Measurements from ENCODE around the gene SPRY1. TPM values are rescaled to one million over a fixed set of nuclear protein-coding genes. Genes with fewer than 3 reads are reported as not detected.
A peak's percentile ranks its signal among the peaks of the same experiment; 100 is the strongest.

SPRY1 gene
- polyA plus RNA-seq, 2 of the 4 experiments (the other 2 are of a cell fraction), result 0.54 to 2.1 TPM

DNA sequence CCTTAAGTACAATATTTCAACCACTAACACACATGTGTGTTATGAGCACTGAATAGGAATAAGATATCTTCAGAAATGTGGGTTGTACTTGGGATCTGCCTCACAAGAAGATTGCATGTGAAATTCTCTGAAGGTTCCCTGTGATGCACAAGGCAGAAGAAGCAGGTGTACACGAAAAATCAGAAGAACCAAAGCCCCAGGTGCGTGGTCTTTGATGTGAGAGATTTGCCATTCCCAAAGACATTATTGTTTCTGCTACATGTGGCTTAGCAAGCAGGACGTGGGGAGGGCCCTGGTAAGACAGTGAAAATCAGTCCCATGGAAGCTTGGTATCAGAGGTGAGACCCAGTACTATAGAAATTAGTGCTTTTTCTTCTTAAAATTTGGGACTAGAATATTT lies 13.0 kb upstream of the SPRY1 start:
- 47% methylated on average over 3 of the region's 3 CpGs for WGBS (ENCODE audit: missing lambda C conversion rate)
- no peak for ATAC-seq
- Histone ChIP-seq H3K4me2 (no peak overlapping the region), H3K4me1 (no peaks in the 10 kb centered on the region), H3K9me3 (no peaks in the 10 kb centered on the region), H3K27ac (no peak overlapping the region), H3K4me3 (no peak overlapping the region)
- no peak for DNase-seq (ENCODE audit: low read depth in 1 of 2, low spot score in 1 of 2)
- ChIA-PET CTCF (interaction anchor here (0.8 kb wide), 1 partner anchor 37 kb away, joined by 3 read pairs; no protein-coding TSS in a partner anchor), POLR2A (no interaction called here)
- TF ChIP-seq GATA3 (IDR thresholded peaks at IDR 0.05; ENCODE audit: borderline replicate concordance), result no peak
- TF ChIP-seq, protein P1, sequence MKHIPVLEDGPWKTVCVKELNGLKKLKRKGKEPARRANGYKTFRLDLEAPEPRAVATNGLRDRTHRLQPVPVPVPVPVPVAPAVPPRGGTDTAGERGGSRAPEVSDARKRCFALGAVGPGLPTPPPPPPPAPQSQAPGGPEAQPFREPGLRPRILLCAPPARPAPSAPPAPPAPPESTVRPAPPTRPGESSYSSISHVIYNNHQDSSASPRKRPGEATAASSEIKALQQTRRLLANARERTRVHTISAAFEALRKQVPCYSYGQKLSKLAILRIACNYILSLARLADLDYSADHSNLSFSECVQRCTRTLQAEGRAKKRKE (CRISPR knock-in tag; IDR thresholded peaks at IDR 0.05; ENCODE audit: low read depth), result no peak
- no peak for TF ChIP-seq MYC (IDR thresholded peaks at IDR 0.05; ENCODE audit: borderline replicate concordance, low read length)
- no peak for TF ChIP-seq NR3C1 (IDR thresholded peaks at IDR 0.05)
- no peak for TF ChIP-seq HOXA7 (CRISPR knock-in tag; IDR thresholded peaks at IDR 0.05)
- no peak for TF ChIP-seq POLR2A (IDR thresholded peaks at IDR 0.05; ENCODE audit: low read length)
- TF ChIP-seq RAD21 (conservative IDR thresholded peaks at IDR 0.05 in 1 of 2, IDR thresholded peaks at IDR 0.05 in 1 of 2), result no peak
- TF ChIP-seq, protein P2, sequence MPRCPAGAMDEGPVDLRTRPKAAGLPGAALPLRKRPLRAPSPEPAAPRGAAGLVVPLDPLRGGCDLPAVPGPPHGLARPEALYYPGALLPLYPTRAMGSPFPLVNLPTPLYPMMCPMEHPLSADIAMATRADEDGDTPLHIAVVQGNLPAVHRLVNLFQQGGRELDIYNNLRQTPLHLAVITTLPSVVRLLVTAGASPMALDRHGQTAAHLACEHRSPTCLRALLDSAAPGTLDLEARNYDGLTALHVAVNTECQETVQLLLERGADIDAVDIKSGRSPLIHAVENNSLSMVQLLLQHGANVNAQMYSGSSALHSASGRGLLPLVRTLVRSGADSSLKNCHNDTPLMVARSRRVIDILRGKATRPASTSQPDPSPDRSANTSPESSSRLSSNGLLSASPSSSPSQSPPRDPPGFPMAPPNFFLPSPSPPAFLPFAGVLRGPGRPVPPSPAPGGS (IDR thresholded peaks at IDR 0.05), result no peak
- TF ChIP-seq HEYL (CRISPR knock-in tag; IDR thresholded peaks at IDR 0.05), result no peak
- no peak for TF ChIP-seq RARB (CRISPR knock-in tag; IDR thresholded peaks at IDR 0.05)
- no peak for TF ChIP-seq ELK1 (IDR thresholded peaks at IDR 0.05; ENCODE audit: low read depth, low read length)
- TF ChIP-seq HOXB5 (CRISPR knock-in tag; IDR thresholded peaks at IDR 0.05), result no peak
- FAIRE-seq, result no peak

DNA sequence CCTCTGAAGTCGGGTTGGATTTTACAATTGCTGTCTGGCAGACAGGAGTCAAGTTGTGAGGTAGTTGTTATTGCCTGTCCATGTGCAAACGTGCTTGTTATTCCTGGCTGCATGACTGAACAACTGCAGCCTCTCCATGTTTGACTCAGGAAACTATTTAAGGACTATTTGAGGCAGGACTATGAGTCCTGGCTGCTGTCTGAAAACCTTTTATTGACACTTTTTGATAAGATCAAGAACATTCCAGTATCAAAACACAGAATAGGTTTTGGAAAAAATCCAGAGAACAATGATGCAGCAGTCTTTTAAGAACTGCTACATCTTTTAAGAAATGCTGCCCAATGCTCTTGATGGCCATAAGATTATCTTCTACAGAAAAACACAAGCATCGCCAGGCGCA lies 10.0 kb upstream of the SPRY1 start:
- WGBS (ENCODE audit: missing lambda C conversion rate), result 53% methylated on average over 4 of the region's 4 CpGs
- no peak for TF ChIP-seq JUNB (IDR thresholded peaks at IDR 0.05)
- no peak for TF ChIP-seq SREBF2 (IDR thresholded peaks at IDR 0.05)
- TF ChIP-seq, protein P1 (CRISPR knock-in tag; IDR thresholded peaks at IDR 0.05; ENCODE audit: low read depth), result no peak
- Histone ChIP-seq H3K4me3 (no peak overlapping the region), H3K27ac (no peak overlapping the region; a peak in 1 of 6 replicates), H3K4me2 (no peak overlapping the region), H3K9me3 (no peaks in the 10 kb centered on the region), H3K4me1 (no peaks in the 10 kb centered on the region)
- ChIA-PET POLR2A (no interaction called here), CTCF (interaction anchor here (1.2 kb wide), 1 partner anchor 274 kb away, joined by 10 read pairs; no protein-coding TSS in a partner anchor)
- DNase-seq (ENCODE audit: low read depth in 1 of 2, low spot score in 1 of 2), result no peak
- no peak for FAIRE-seq
- no peak for ATAC-seq

DNA sequence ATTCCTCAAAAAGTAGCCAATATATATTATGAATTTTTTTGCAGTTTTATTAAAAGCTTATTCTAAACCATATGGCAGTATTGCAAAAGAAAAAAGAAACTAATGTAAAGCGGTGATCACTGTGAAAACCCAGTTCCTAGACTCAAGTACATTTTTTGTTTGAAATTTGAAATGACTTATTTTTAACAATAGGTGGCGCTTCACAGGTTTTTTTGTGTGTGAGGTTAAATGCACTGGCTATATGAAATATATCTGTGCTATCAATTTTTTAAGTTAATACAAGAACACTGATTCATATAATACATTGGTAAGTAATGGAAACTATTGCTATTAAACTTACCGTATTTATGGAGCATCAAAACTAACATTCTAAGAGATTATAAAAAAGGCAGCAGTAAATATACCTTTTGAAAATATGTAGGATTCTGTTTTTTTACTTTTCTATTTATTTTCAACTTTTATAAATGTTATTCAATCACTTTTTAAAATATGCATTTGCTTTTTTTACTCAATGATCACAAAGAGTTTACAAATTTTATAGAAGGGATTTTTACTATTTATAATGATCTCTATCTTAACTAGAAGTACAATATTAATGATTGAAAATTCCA lies 5.6 kb upstream of the SPRY1 start:
- peak in 1 of 2 experiments; percentile 5 for DNase-seq (ENCODE audit: low read depth in 1 of 2, low spot score in 1 of 2)
- 10% methylated on average over 3 of the region's 3 CpGs for WGBS (ENCODE audit: missing lambda C conversion rate)
- ATAC-seq, result no peak
- ChIA-PET POLR2A (no interaction called here), CTCF (interaction anchor here (0.6 to 1.2 kb wide), 5 partner anchors 8 to 289 kb away, joined by 3 to 4 read pairs (median 3); no protein-coding TSS in a partner anchor)
- no peaks in the 10 kb centered on the region for H3K4me1 ChIP-seq
- no peak overlapping the region for H3K4me3 ChIP-seq
- no peak overlapping the region for H3K27ac ChIP-seq
- H3K9me3 ChIP-seq, result no peaks in the 10 kb centered on the region
- no peak for FAIRE-seq
- H3K4me2 ChIP-seq, result no peak overlapping the region
- no peak for TF ChIP-seq HOXA7 (CRISPR knock-in tag; IDR thresholded peaks at IDR 0.05)
- no peak for TF ChIP-seq MAZ (IDR thresholded peaks at IDR 0.05; ENCODE audit: borderline replicate concordance, low read depth, low read length)
- TF ChIP-seq TFCP2L1 (CRISPR knock-in tag; IDR thresholded peaks at IDR 0.05), result no peak
- TF ChIP-seq, protein P1 (CRISPR knock-in tag; IDR thresholded peaks at IDR 0.05; ENCODE audit: low read depth), result no peak
- peak; percentile 69 for TF ChIP-seq SMC3 (IDR thresholded peaks at IDR 0.05)
- TF ChIP-seq POLR2AphosphoS2 (conservative IDR thresholded peaks at IDR 0.05; ENCODE audit: low read length), result no peak
- TF ChIP-seq RAD21 (conservative IDR thresholded peaks at IDR 0.05 in 1 of 2, IDR thresholded peaks at IDR 0.05 in 1 of 2), result peak; percentile 36 to 55; a peak in 4 of 5 replicates
- TF ChIP-seq, protein P3, sequence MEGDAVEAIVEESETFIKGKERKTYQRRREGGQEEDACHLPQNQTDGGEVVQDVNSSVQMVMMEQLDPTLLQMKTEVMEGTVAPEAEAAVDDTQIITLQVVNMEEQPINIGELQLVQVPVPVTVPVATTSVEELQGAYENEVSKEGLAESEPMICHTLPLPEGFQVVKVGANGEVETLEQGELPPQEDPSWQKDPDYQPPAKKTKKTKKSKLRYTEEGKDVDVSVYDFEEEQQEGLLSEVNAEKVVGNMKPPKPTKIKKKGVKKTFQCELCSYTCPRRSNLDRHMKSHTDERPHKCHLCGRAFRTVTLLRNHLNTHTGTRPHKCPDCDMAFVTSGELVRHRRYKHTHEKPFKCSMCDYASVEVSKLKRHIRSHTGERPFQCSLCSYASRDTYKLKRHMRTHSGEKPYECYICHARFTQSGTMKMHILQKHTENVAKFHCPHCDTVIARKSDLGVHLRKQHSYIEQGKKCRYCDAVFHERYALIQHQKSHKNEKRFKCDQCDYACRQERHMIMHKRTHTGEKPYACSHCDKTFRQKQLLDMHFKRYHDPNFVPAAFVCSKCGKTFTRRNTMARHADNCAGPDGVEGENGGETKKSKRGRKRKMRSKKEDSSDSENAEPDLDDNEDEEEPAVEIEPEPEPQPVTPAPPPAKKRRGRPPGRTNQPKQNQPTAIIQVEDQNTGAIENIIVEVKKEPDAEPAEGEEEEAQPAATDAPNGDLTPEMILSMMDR (IDR thresholded peaks at IDR 0.05), result peak; percentile 59

Measured in A549 (cell line).